RCC 7860 (cell line): ENCODE data around the gene AK8.
A peak's percentile ranks its signal among the peaks of the same experiment; 100 is the strongest.

Experiments used
- DNase-seq: peaks from one replicate; pipeline ENCODE4 v3.0.0-alpha.2; 2015; ENCODE audit warnings: low spot score
- FAIRE-seq: peaks from 2 replicates; lab custom pipeline; 2012; peaks lifted over from hg19 to GRCh38; lab: Jason Lieb, UNC

The AK8 gene

DNA sequence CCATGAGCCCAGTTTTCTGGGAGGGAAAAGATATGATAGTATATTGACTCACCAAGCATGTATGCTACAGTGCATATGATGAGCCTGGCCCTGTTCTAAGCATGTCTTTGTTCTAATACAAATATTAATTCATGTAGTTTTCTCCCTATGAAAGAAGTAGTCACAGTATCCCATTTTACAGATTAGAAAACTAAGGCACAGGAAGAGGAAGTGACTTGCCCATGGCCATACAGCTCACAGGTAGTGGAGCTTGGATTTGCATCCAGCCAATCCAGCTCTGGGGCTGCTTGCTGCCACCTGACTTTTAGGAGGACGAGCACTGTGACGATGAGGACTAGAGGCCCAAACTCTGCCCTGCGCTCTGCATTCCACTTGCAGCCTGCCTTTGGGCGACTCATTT lies 76.4 kb downstream of the AK8 start:
- FAIRE-seq, result no peak
- DNase-seq, result no peak

GRCh38 chr9:132800038-132800648 lies 77.9 kb downstream of the AK8 start:
- DNase-seq (peak; percentile 44), FAIRE-seq (no peak)

DNA sequence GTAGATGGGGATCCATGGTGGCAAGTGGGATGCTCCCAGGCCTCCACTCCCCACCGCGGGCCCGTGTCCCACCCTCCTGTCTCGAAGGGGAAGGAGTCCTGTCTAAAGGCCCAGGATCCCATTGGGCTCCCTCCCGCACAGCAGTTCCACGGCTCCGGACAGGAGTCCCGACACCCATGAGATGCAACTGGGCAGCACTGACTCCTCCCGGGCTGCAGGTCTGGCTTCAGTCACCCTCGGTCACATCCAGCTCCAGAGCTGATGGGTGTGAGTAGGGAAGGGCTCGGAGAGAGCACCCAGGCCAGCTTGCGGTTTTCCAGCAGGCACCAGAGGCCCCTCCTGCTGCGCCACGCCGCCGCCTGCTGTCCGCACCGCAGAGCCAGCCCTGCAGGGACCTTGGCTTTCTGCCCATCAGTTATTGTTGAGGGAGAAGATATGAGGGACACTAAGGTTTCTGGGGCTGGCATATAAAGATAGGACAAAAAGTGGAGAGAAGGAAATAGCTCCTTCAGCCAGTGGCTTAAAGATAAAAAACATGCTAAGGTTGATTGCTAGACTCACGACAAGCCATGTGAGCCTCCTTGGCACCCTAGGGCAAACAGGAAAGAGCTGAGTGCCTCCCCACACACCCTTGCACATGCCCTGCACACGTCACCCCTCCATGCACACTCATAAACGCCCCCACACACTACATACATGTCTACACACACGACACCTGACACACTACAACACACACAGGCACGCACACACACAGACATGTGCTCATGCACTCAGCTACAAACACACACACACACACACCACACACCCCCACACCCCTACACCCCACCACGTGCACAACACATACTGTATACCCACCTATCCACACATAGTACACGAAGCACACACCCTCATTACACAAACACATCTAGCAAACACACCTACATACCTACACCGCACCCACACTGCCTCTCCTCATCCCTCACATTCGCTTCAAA lies 79.0 kb downstream of the AK8 start:
- FAIRE-seq (no peak), DNase-seq (no peak)

DNA sequence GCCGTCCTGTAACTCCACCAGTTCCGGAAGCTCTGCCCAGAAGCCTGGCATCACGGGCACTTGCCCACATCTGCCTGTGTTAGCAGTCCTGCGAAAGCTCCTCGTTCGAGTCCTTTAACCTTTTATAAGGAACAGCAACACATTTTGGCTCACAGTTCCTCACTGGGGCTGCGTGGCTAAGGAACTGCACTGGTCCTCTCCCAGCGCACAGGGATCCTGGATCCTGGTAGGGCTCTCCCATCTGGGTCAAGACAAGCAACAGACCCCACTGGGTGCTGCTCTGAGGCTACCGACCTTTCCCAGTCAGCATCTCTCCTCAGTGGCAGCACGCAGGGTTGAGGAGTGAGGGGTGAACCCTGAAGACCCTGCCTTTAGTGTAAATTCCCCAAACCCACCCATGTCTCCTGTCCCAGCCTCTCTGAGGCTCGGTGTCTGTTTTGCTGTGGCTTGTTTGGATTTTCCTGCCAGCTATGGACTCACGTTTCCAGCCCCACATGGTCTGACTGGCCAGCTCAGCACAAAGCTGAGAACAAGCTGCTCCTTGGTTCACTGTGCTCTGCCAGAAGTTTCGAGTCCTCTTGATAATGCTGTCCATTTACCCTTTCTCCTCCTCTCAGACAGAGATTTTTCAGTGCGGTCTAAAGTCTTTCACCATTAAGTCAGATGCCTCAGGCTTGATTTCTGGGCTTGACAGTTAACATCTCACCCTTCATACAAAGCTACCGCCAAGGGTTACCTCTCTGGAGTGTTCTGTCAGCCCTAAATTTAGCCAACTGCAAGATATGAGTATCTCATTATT lies 80.0 kb downstream of the AK8 start:
- no peak for FAIRE-seq
- no peak for DNase-seq

- FAIRE-seq, result no peak
- no peak for DNase-seq
Measured at GRCh38 chr9:132795511-132796303, 82.4 kb downstream of the AK8 start.

GRCh38 chr9:132794730-132795380 lies 83.2 kb downstream of the AK8 start:
- DNase-seq, result no peak
- no peak for FAIRE-seq

DNA sequence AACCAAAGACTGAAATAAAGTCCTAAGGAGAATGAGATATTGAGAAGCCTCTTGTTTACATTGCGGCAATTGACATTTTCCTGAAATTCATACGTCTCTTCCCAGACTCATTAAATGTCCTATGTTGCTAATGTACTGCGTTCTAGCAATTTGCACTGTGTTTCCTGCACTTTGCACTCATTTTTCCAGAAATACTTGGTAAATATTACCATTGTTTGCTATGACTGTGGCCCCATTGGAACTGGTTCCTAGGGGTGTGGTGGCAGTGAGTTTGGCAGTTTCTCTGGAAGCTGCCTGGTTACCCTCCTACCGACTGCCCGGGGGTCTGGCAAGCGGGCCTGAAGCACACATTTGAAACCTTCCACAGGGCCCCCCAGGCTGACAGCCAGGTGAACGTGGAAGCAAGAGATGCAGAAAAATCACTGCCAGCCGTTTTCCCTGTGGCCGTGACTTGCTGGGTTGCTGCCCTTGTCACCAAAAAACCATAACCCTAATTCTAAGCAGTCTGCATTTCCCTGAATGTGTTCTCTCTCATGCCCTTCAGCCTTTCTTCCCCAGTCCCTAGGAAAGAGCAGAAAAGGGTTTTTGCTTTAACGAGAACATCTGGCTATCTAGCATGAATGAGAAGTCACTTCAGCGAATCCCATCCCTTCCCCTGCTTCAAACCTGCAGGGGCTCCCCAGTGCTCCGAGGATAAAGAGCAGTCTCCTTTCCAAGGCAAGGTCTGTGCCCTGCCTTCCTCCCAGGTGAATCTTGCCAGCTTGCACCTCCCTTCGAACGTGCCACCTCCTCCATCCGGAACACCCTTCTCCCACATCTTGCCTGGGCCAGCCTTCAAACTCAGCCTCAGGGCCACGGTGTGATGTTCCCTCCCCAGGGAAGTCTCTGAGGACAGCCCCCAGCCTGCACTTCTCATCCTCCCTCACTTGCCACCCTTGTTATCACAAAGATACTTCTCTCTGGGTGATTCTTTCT lies 84.2 kb downstream of the AK8 start:
- no peak for FAIRE-seq
- DNase-seq, result no peak

DNA sequence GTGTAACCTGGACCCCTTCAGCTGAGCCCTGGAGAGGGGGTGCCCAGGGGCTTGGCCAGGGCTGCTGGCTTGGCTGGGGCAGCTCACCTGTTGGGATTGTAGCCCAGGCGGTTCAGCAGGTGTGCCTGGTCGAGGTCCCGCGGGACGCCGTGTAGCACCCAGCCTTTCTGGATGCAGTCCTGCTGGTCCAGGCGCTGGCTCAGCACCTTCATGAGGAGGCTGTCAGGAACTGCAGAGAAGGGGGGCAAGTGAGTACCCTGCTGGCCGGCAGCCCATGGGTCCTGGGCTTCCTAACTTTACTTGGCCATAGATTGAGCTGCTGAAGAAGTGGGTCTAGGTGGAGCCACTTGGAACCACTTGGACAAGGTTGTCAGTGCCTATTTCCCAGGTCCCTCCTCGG lies 85.5 kb downstream of the AK8 start:
- FAIRE-seq (no peak), DNase-seq (no peak)

GRCh38 chr9:132791699-132792240 lies 86.3 kb downstream of the AK8 start:
- FAIRE-seq (no peak), DNase-seq (no peak)

DNA sequence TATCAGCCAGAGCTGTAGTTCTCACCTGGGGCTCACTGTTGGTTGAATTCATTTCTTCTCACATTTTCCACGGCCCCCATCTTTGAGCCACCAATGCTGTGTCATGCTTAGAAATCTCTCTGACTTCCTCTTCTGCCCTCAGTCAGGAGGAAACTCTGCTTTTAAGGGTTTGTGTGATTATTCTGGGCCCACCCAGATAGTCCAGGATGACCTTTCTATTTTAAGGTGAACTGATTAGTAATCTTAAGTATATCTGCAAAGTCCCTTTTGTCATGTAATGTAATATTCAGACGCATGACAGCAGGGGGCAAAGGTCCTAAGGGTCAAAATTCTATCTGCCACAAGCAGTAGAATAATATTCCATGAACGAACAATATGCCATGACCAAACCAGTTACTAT lies 88.4 kb downstream of the AK8 start:
- DNase-seq, result no peak
- no peak for FAIRE-seq

DNA sequence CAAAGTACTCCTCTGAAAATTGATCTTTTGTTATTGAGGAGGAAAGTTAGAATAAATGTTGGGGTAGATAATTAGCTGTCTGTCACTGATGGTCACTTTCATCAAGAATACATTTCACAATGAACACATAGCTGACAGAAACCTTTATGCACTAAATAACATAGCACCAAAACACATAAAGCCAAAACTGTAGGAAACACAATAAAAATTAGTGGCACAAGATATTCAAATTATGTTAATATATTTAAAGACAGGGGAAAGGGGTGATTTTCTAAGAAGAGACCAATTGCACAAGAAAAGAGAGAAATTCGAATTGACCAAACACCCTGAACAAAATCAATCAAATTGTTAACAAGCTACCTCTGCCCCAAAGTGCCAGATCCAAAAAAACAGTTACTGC lies 89.7 kb downstream of the AK8 start:
- DNase-seq (no peak), FAIRE-seq (no peak)

DNA sequence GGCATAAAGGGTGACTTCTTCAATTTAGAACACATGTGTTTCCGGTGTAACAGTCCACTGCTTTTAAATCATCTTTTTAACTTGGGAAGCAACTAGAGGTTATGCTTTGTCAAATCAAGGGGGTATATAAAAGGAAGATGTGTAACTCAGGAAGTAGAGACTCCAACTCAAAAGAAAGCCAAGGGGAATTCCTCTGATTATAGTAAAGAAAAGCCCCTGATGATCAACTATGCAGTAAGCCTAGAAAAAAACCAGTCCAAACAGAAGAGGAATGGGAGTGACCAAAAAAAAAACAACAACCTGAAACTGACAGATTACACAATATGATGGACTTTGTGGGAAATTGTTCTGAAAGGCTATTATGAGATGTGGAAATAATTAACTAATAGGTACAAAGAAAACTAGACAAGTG lies 90.3 kb downstream of the AK8 start:
- peak; percentile 20 for FAIRE-seq
- peak; percentile 26 for DNase-seq

- FAIRE-seq (no peak), DNase-seq (no peak)
Measured at GRCh38 chr9:132784286-132784830, 93.7 kb downstream of the AK8 start.

- DNase-seq (no peak), FAIRE-seq (no peak)
Measured at GRCh38 chr9:132783006-132783405, 95.1 kb downstream of the AK8 start.

DNA sequence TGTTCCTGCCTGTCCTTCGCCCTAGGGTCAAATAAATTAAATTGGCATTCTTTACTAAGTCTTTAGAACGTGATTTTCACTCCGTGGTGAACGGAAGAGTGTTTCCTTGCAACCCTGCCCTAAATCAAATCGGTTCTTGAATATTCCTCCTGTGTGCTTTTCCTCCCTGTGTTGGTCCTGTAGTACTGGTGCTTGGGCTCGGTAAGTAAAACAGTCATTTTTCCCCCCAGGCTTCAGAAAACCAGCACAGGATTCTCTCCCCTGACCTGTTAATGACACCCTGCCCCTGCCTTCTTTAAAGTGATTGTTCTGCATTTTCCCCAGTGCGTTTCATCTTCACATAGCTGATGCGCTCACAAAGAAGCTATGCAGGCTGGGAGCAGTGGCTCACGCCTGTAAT lies 96.0 kb downstream of the AK8 start:
- FAIRE-seq, result no peak
- no peak for DNase-seq

DNA sequence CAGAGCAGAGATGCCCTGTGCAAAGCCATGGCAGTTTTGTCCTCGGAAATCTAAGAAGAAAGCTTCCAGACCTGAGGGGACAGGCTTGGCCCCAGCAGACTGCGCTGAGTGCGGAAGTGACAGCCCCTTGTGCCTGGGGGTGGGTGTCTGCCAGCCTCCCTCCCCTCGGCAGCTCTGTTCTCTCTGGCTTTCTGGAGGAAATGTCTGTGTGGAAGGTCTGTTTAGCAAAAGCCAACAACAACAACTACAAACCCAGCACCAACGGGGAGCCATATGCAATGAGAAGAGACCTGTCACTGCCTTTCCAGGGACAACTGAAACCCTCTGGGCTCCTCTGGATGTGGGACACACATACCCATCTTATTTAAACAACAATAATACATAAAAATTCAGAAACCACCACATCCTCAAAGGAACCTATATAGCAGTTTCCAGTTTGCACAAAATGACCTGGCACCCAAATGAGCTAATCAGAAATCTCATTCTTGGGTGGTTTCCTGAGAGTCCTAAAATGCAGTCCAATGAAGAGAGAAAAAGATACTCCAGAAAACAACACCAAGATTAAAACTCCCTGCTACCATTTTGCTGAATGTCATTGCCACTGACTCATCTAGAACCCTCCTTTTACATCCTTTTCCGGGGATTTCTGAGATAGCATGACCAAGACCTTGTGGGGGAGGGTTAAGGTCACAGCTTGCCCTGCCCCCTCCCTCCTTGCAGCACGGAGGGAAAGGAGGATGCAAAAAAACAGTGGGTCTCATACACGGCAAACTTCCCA lies 97.7 kb downstream of the AK8 start:
- DNase-seq (peak; percentile 15), FAIRE-seq (no peak)

GRCh38 chr9:132776891-132777290 lies 101.2 kb downstream of the AK8 start:
- FAIRE-seq (no peak), DNase-seq (no peak)

GRCh38 chr9:132776268-132776667 lies 101.8 kb downstream of the AK8 start:
- FAIRE-seq (no peak), DNase-seq (no peak)
